Renal cortex interstitium (tissue), 11 donors: ENCODE measurements around the gene PAX7. TPM values are rescaled to one million over a fixed set of nuclear protein-coding genes. Genes with fewer than 3 reads are reported as not detected.

Experiments
- DNase-seq, 11 donors: peaks; one replicate each; pipeline ENCODE4 v3.0.0-alpha.2; 2013; ENCODE audit warnings: low read depth in 9 of 11, low spot score in 4 of 11; ENCODE audit errors: extremely low read depth in 1 of 11
- polyA plus RNA-seq, 3 donors: library from polyadenylated mRNA; unstranded; fragments of 120-200 nt; gene quantifications; one replicate each; pipeline ENCODE4 v1.2.1, GENCODE V29; 2013; ENCODE audit not compliant: insufficient read length in 3 of 3

PAX7 gene
- polyA plus RNA-seq, 3 donors = 0.03 to 0.04 (median 0.03) TPM

DNA sequence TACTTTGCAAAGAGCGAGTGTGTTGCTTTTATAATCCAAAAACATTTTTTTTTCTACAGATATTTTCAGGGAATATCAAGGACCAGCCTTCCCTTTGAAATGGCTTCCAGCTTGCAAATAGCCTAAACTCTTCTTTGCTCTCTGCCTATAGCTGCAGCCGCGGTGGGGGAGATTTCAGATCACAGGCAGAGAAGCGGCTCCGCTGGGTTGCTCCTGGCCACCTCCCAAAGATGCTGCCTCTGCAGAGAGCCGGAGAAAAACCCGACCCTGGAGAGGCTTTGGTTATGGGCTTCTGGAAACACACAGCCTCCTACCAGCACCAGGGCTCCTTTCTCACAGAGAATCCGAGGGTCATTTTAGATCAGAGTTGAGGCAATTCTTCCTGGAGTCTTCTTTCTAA, 18.6 kb upstream of the PAX7 start:
- no peak for DNase-seq

GRCh38 chr1:18614069-18614735, 16.4 kb upstream of the PAX7 start:
- DNase-seq = no peak

GRCh38 chr1:18618546-18619466, 11.8 kb upstream of the PAX7 start:
- no peak for DNase-seq

- no peak for DNase-seq
Measured at GRCh38 chr1:18619467-18619835, 11.2 kb upstream of the PAX7 start.

DNA sequence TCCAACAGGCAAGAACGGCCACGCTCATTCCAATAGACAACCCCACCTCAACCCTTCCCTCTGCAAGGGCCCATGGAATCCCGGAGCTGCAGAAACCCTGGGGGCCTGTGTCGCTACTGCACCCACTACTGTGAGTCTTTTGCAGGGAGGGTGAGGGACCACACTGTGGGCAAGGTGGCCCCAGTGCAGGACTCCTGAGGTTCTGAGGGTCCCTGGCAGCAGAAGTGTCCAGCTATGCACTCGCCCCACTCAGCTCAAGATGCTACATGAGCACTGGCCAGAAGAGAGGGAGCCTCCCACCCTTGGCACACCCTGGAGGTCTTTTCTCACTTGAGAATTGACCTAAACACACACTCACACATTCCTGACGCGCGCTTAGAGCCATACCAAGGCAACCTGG, 2.1 kb upstream of the PAX7 start:
- DNase-seq = no peak

- no peak for DNase-seq
Measured at GRCh38 chr1:18629659-18630510, 761 bp upstream of the PAX7 start.

- no peak for DNase-seq
Measured at GRCh38 chr1:18631496-18632217, 1.0 kb downstream of the PAX7 start.

- no peak for DNase-seq
Measured at GRCh38 chr1:18632218-18632588, 1.6 kb downstream of the PAX7 start.

- no peak for DNase-seq
Measured at GRCh38 chr1:18632783-18633421, 2.3 kb downstream of the PAX7 start.

- no peak for DNase-seq
Measured at GRCh38 chr1:18633422-18634155, 2.9 kb downstream of the PAX7 start.

- no peak for DNase-seq
Measured at GRCh38 chr1:18634276-18634675, 3.6 kb downstream of the PAX7 start.

- no peak for DNase-seq
Measured at GRCh38 chr1:18635070-18635577, 4.5 kb downstream of the PAX7 start.

GRCh38 chr1:18635891-18636595, 5.4 kb downstream of the PAX7 start:
- DNase-seq = no peak

DNA sequence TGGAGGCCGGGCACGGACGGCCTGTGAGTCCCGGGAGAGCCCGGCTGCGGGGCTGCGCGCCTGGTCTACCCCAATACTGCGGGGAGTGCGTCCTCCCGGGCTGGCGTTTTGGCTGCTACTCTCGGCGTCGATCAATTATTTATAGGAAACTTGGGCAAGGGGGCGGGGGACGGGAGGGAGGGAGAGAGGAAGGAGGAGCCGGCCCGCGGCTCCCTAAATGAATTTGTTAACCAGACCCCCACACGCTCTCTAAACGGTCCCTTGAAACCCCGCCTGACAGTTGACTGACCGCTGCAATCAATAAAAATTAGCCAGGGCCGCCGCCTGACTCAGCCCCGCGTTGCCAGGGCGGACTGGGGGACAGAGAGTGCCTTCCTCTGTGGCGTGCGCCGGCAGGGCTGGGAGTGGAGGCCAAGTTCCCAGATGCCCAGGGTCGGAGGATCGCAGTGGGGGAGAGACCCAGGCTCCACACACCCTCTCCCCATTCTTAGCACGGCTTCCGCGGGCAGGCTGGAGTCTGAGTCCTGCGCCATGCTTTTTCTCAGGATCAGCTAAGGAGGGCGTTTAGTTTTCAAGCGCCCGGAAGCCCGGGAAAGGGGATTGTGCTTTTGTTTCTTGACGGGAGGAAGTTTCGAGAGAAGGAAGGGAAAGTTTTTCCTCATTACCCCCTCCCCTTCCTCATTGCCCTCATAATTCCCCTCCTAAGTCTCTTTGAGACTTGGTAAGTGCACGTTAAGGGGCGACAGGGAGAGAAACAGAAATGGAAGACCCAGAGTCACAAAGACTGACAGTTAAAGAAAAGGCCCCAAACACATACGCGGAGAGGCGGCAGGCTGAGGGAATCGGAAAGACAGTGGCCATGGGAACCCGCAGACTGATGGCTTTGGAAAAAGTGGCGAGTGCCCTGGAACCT, 6.2 kb downstream of the PAX7 start:
- DNase-seq = no peak

- no peak for DNase-seq
Measured at GRCh38 chr1:18637511-18637960, 6.9 kb downstream of the PAX7 start.
